Upper lobe of left lung (tissue), 6 donors: Measurements from ENCODE around the gene MORN1. TPM values are rescaled to one million over a fixed set of nuclear protein-coding genes. Genes with fewer than 3 reads are reported as not detected.

Experiments
- ATAC-seq, 2 donors: fragments of 200-7000 bp; cut with Tn5 transposase; one replicate each; pipeline ENCODE4 v1.9.1; 2022; ENCODE audit warnings: mild to moderate bottlenecking in 2 of 2, moderate library complexity in 2 of 2; ENCODE audit not compliant: low FRiP score in 2 of 2
- DNase-seq, 2 donors: peaks; one replicate each; pipeline ENCODE4 v3.0.0-alpha.2; 2019 to 2020
- H3K27ac ChIP-seq, 4 donors: fragments of 200-600 bp; sonication (generic); one replicate each; pipeline ENCODE4 v1.5.1; 2016 to 2019
- H3K27me3 ChIP-seq, 4 donors: fragments of 200-600 bp; sonication (generic); one replicate each; pipeline ENCODE4 v1.5.1; 2017 to 2019
- H3K36me3 ChIP-seq, 4 donors: fragments of 200-600 bp; sonication (generic); one replicate each; pipeline ENCODE4 v1.5.1; 2016 to 2019
- H3K4me1 ChIP-seq, 4 donors: fragments of 200-600 bp; sonication (generic); one replicate each; pipeline ENCODE4 v1.5.1; 2018 to 2019
- H3K4me3 ChIP-seq, 4 donors: fragments of 200-600 bp; sonication (generic); one replicate each; pipeline ENCODE4 v1.5.1; 2017 to 2019; ENCODE audit warnings: mild to moderate bottlenecking in 2 of 4, moderate library complexity in 1 of 4
- H3K9me3 ChIP-seq, 4 donors: fragments of 200-600 bp; sonication (generic); one replicate each; pipeline ENCODE4 v1.5.1; 2018 to 2019
- EP300 ChIP-seq, 4 donors: sonication (generic); formaldehyde crosslinking; IDR thresholded peaks; one replicate each; pipeline ENCODE4 v1.5.1; 2017; ENCODE audit warnings: antibody characterized with exemption in 4 of 4, control low read depth in 2 of 4
- POLR2A ChIP-seq, 4 donors: fragments of 450-650 bp; IDR thresholded peaks; one replicate each; pipeline ENCODE4 v1.5.1; 2016 to 2017; ENCODE audit warnings: antibody characterized with exemption in 4 of 4, mild to moderate bottlenecking in 2 of 4
- POLR2AphosphoS5 ChIP-seq, 2 donors: sonication (generic); formaldehyde crosslinking; IDR thresholded peaks; one replicate each; pipeline ENCODE4 v1.5.1; 2017; ENCODE audit warnings: antibody characterized with exemption in 2 of 2
- WGBS, 2 donors: methylation state at CpG; one replicate each; pipeline ENCODE4 v1.1.5; 2017 to 2018; 5-methylcytosine and 5-hydroxymethylcytosine counted together
- total RNA-seq, 6 donors: library from RNA; depleted of rRNA in 4 of 6; stranded (reverse); fragments of >200 nt in 4 of 6; gene quantifications; one replicate each; pipeline versions ENCODE4 v1.1.0 to v1.2.1, GENCODE V29; 2016 to 2021
- TF ChIP-seq, protein P1 (sequence below), 6 experiments: fragments of 450-650 bp in 4 of 6; fragments of 200-600 bp in 2 of 6; sonication (generic) in 2 of 6; IDR thresholded peaks; one replicate each; pipeline ENCODE4 v1.5.1; 2016 to 2019; ENCODE audit warnings: antibody characterized with exemption in 6 of 6
- donor health status: DM: no; HTN: no; CAD: no; lungs with moderate emphysema.
- donor health status: DM: no; HTN: yes; CAD: no; lungs with severe emphysema.

Gene MORN1
- total RNA-seq, 6 donors from 2014 or later: 8.5 to 23.4 (median 14.6) TPM

DNA sequence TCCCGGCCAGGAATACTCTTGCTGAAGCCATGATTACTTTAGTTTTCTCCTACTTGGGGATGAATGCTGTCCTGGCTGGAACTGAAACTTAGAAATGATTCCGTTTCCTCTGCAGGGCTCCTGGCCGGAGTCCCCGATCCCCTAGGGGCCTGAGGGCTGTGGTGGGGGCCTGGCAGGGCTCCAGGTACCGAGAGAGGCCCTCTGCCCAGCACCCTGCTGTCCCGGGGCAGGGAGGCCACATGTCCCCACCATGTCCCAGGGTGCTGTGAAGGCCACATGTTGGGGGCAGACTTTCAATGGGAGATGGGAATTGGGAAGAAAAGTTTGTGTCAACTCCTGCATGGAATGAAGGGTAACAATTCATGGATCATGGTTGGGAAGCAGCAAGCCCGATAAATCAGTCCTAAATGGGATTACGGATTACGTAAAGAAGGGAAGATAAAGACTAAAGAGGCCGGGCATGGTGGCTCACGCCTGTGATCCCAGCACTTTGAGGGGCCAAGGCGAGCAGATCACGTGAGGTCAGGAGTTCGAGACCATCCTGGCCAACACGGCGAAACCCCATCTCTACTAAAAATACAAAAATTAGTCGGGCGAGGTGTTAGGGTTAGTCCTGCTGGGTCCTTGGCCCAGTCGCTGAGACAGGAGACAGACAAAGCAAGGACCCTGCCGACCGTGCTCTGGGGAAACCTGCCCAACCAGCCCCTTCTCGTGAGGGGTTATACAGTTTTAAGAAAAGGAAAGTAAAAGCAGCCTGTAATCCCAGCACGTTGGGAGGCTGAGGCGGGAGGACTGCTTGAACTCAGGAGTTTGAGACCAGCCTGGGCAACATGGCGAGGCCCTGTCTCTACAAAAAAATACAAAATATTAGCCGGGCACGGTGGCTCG is 37.6 kb downstream of the MORN1 start:
- no peak for DNase-seq
- Histone ChIP-seq H3K27me3 (no peaks in the 10 kb centered on the region), H3K4me3 (no peak overlapping the region), H3K36me3 (no peaks in the 10 kb centered on the region), H3K9me3 (no peaks in the 10 kb centered on the region), H3K27ac (no peak overlapping the region), H3K4me1 (no peaks in the 10 kb centered on the region)
- no peak for ATAC-seq
- TF ChIP-seq POLR2A (IDR thresholded peaks at IDR 0.05): no peak
- TF ChIP-seq, protein P1, sequence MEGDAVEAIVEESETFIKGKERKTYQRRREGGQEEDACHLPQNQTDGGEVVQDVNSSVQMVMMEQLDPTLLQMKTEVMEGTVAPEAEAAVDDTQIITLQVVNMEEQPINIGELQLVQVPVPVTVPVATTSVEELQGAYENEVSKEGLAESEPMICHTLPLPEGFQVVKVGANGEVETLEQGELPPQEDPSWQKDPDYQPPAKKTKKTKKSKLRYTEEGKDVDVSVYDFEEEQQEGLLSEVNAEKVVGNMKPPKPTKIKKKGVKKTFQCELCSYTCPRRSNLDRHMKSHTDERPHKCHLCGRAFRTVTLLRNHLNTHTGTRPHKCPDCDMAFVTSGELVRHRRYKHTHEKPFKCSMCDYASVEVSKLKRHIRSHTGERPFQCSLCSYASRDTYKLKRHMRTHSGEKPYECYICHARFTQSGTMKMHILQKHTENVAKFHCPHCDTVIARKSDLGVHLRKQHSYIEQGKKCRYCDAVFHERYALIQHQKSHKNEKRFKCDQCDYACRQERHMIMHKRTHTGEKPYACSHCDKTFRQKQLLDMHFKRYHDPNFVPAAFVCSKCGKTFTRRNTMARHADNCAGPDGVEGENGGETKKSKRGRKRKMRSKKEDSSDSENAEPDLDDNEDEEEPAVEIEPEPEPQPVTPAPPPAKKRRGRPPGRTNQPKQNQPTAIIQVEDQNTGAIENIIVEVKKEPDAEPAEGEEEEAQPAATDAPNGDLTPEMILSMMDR (IDR thresholded peaks at IDR 0.05): no peak
- no peak for TF ChIP-seq POLR2AphosphoS5 (IDR thresholded peaks at IDR 0.05)
- TF ChIP-seq EP300 (IDR thresholded peaks at IDR 0.05): no peak
- 79 to 82% methylated on average over 23 to 27 of the region's 28 CpGs for WGBS, 2 donors

DNA sequence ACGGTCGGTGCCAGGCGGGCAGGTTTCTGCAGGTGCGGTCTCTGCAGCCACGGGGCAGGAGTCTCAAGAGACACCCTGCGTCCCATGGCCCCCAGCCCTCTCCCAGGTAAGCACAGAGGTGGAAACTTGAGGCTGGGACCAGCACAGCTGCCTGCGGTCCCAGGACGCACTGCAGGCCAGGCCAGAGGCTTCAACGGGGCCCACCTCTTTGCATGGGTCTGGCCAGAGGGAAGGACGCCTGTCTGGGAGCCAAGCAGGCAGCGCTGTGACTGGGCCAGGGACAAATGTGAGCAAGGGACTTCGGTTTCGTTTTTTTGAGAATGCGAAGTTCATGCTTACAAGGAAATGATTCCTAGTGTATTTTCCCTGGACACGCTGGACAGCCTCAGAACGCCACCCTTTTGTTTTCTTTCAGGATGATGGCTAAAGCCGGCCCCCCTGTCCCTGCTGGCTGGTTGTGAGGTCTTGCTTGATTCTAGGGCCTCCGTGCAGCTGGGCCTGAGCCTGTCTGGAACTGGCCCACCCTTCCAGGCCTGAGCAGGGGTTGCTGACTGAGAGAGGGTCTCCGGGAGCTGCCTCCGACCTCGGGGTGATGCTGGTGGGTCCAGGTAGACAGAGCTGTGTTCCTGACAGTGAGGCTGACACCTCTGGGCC is 38.3 kb downstream of the MORN1 start:
- Histone ChIP-seq H3K27ac (no peak overlapping the region), H3K4me1 (no peaks in the 10 kb centered on the region), H3K36me3 (no peaks in the 10 kb centered on the region), H3K27me3 (no peaks in the 10 kb centered on the region), H3K4me3 (no peak overlapping the region), H3K9me3 (no peaks in the 10 kb centered on the region)
- WGBS, 2 donors: 85 to 88% methylated on average over 8 to 21 of the region's 21 CpGs
- DNase-seq (peak in 1 of 2 donors; percentile 68), ATAC-seq (no peak)
- TF ChIP-seq, protein P1 (IDR thresholded peaks at IDR 0.05): no peak
- TF ChIP-seq POLR2AphosphoS5 (IDR thresholded peaks at IDR 0.05): no peak
- TF ChIP-seq POLR2A (IDR thresholded peaks at IDR 0.05): no peak
- no peak for TF ChIP-seq EP300 (IDR thresholded peaks at IDR 0.05)

- Histone ChIP-seq H3K36me3 (no peaks in the 10 kb centered on the region), H3K27me3 (no peaks in the 10 kb centered on the region), H3K9me3 (no peaks in the 10 kb centered on the region), H3K27ac (no peak overlapping the region), H3K4me1 (no peaks in the 10 kb centered on the region), H3K4me3 (no peak overlapping the region)
- DNase-seq (no peak), ATAC-seq (no peak)
- TF ChIP-seq EP300 (IDR thresholded peaks at IDR 0.05): no peak
- TF ChIP-seq POLR2AphosphoS5 (IDR thresholded peaks at IDR 0.05): no peak
- TF ChIP-seq, protein P1 (IDR thresholded peaks at IDR 0.05): no peak
- TF ChIP-seq POLR2A (IDR thresholded peaks at IDR 0.05): no peak
- 79 to 80% methylated on average over 5 to 8 of the region's 11 CpGs for WGBS, 2 donors
Measured at GRCh38 chr1:2352341-2352896, 38.9 kb downstream of the MORN1 start.

GRCh38 chr1:2351723-2352122 is 39.6 kb downstream of the MORN1 start:
- no peaks in the 10 kb centered on the region for H3K36me3 ChIP-seq
- no peak for ATAC-seq
- 91 to 92% methylated on average over 8 of the region's 8 CpGs for WGBS, 2 donors
- H3K9me3 ChIP-seq: no peaks in the 10 kb centered on the region
- no peak overlapping the region for H3K27ac ChIP-seq
- H3K27me3 ChIP-seq: no peaks in the 10 kb centered on the region
- H3K4me3 ChIP-seq: no peak overlapping the region
- TF ChIP-seq POLR2AphosphoS5 (IDR thresholded peaks at IDR 0.05): no peak
- no peak for TF ChIP-seq EP300 (IDR thresholded peaks at IDR 0.05)
- TF ChIP-seq, protein P1 (IDR thresholded peaks at IDR 0.05): no peak
- TF ChIP-seq POLR2A (IDR thresholded peaks at IDR 0.05): no peak
- DNase-seq: no peak
- no peaks in the 10 kb centered on the region for H3K4me1 ChIP-seq
